K562 (cell line): ENCODE results near the gene RUNX1. TPM values are rescaled to one million over a fixed set of nuclear protein-coding genes. Genes with fewer than 3 reads are reported as not detected.

ENCODE experiments used
- ATF2 ChIP-seq: sonication (generic); formaldehyde crosslinking; IDR thresholded peaks from 2 replicates; pipeline ENCODE4 v1.8.1; 2022; ENCODE audit warnings: missing genetic modification reagents
- BMI1 ChIP-seq: fragments of 150-350 bp; IDR thresholded peaks from 2 replicates; pipeline ENCODE4 v1.6.1; 2014; ENCODE audit warnings: low read length
- BRD4 ChIP-seq: fragments of 200-600 bp; sonication (generic); IDR thresholded peaks from 2 replicates; pipeline ENCODE4 v1.6.1; 2017; ENCODE audit warnings: inconsistent platforms
- COPS2 ChIP-seq: fragments of 450-650 bp; conservative IDR thresholded peaks from 2 replicates; pipeline ENCODE4 v1.6.1; 2016; ENCODE audit warnings: mild to moderate bottlenecking, moderate library complexity
- GTF3C2 ChIP-seq: IDR thresholded peaks from 3 replicates; pipeline ENCODE4 v1.6.1; 2011; ENCODE audit warnings: borderline replicate concordance, mild to moderate bottlenecking, moderate library complexity; ENCODE audit not compliant: insufficient read length; ENCODE audit errors: extremely low read depth
- IFI16 ChIP-seq: fragments of 250-450 bp; sonication (Bioruptor Pico); IDR thresholded peaks from 2 replicates; pipeline ENCODE4 v2.1.2; 2022; ENCODE audit warnings: mild to moderate bottlenecking, inconsistent platforms
- KAT8 ChIP-seq: fragments of 450-650 bp; IDR thresholded peaks from 2 replicates; pipeline ENCODE4 v1.6.1; 2016; ENCODE audit warnings: low read depth, mild to moderate bottlenecking
- NR3C1 ChIP-seq: sonication (generic); formaldehyde crosslinking; IDR thresholded peaks from 2 replicates; pipeline ENCODE4 v1.8.1; 2022; ENCODE audit warnings: missing genetic modification reagents
- SFPQ ChIP-seq: fragments of 200-400 bp; formaldehyde crosslinking; IDR thresholded peaks from 2 replicates; pipeline ENCODE4 v1.6.1; 2017; ENCODE audit warnings: mild to moderate bottlenecking, low read depth, low read length, moderate library complexity
- SMAD1 ChIP-seq: fragments of 150-350 bp; IDR thresholded peaks from 2 replicates; pipeline ENCODE4 v1.6.1; 2014; ENCODE audit warnings: low read length, low read depth; ENCODE audit not compliant: partially characterized antibody
- SNIP1 ChIP-seq: fragments of 450-650 bp; IDR thresholded peaks from 2 replicates; pipeline ENCODE4 v1.7.1; 2017; ENCODE audit warnings: low read depth, mild to moderate bottlenecking
- STAT5A ChIP-seq: IDR thresholded peaks from 2 replicates; pipeline ENCODE4 v1.6.1; 2012; ENCODE audit warnings: low read length, inconsistent platforms, borderline replicate concordance
- TAF7 ChIP-seq: fragments of 450-650 bp; IDR thresholded peaks from 2 replicates; pipeline ENCODE4 v1.6.1; 2016; ENCODE audit warnings: missing genetic modification characterization, missing compliant biosample characterization
- UBTF ChIP-seq, 2 experiments: IDR thresholded peaks; 2 replicates each; pipeline ENCODE4 v1.6.1; 2012; ENCODE audit warnings: improper control_type of control experiment in 2 of 2, low read depth in 2 of 2, low read length in 2 of 2, borderline replicate concordance in 1 of 2
- ZNF586 ChIP-seq: fragments of 450-650 bp; formaldehyde crosslinking; conservative IDR thresholded peaks from 2 replicates; pipeline ENCODE4 v1.4.0; 2020; ENCODE audit warnings: mild to moderate bottlenecking, moderate library complexity
- ZNF644 ChIP-seq: fragments of 200-800 bp; sonication (Bioruptor generic); IDR thresholded peaks from 2 replicates; pipeline ENCODE4 v1.6.1; 2016; ENCODE audit warnings: low read depth, missing genetic modification characterization, missing compliant biosample characterization
- polyA plus RNA-seq, 8 experiments: library from polyadenylated mRNA; depleted of rRNA in 4 of 8; stranded (reverse) in 5 of 8; unstranded in 3 of 8; fragments of >200 nt; fragmentation: Nextera tagmentation in 2 of 8; fragmentation: Illumina TruSeq in 1 of 8; extraction: Ambion mirVana in 2 of 8; extraction: Trizol in 1 of 8; gene quantifications; 2 replicates each; pipeline versions ENCODE4 v1.2.1 to v1.2.3, GENCODE V29; 2011 to 2014; ENCODE audit warnings: inconsistent platforms in 1 of 8, missing spikeins in 1 of 8
- total RNA-seq, 7 experiments: library from RNA; depleted of rRNA in 6 of 7; stranded (reverse); fragments of >200 nt in 6 of 7; fragmentation: Illumina TruSeq in 2 of 7; extraction: Trizol in 2 of 7; gene quantifications; 2 replicates each; pipeline versions ENCODE4 v1.2.1 to v1.2.3, GENCODE V29; 2011 to 2021; ENCODE audit warnings: low replicate concordance in 1 of 7
- TF ChIP-seq, protein P1 (sequence below): IDR thresholded peaks from 2 replicates; pipeline ENCODE4 v1.6.1; 2014; ENCODE audit warnings: antibody characterized with exemption

RUNX1 gene
- total and polyA plus RNA-seq, 9 of the 15 experiments (the other 6 are each of a cell fraction or from before 2014, with no cell fraction given) = 2.2 to 68.6 (median 17.8) TPM

GRCh38 chr21:35026617-35027562, 22.2 kb downstream of the RUNX1 start (continued):
- peak; percentile 68 for TF ChIP-seq ZNF644
- TF ChIP-seq GTF3C2 = no peak
- no peak for TF ChIP-seq COPS2
- no peak for TF ChIP-seq KAT8
- no peak for TF ChIP-seq SFPQ
- no peak for TF ChIP-seq ATF2
- TF ChIP-seq BMI1 = no peak
- TF ChIP-seq SNIP1 = no peak
- TF ChIP-seq STAT5A = peak; percentile 85
- TF ChIP-seq ZNF586 = no peak
- TF ChIP-seq SMAD1 = peak; percentile 69
- no peak for TF ChIP-seq IFI16
- TF ChIP-seq NR3C1 (CRISPR knock-in tag) = no peak
- peak; percentile 73 for TF ChIP-seq BRD4
- peak; percentile 82 to 94; a peak in 2 of 4 replicates for TF ChIP-seq UBTF (IDR thresholded peaks at IDR 0.05; ENCODE audit: borderline replicate concordance in 1 of 2, low read depth in 2 of 2, low read length in 2 of 2)
- TF ChIP-seq, protein P1, sequence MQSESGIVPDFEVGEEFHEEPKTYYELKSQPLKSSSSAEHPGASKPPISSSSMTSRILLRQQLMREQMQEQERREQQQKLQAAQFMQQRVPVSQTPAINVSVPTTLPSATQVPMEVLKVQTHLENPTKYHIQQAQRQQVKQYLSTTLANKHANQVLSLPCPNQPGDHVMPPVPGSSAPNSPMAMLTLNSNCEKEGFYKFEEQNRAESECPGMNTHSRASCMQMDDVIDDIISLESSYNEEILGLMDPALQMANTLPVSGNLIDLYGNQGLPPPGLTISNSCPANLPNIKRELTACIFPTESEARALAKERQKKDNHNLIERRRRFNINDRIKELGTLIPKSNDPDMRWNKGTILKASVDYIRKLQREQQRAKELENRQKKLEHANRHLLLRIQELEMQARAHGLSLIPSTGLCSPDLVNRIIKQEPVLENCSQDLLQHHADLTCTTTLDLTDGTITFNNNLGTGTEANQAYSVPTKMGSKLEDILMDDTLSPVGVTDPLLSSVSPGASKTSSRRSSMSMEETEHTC = peak; percentile 91
- 0 out of 2 replicates have a peak, but pooled peaks have one; percentile 30 for TF ChIP-seq TAF7 (tag)
